Measurements from ENCODE around the gene HELZ. TPM values are rescaled to one million over a fixed set of nuclear protein-coding genes. Genes with fewer than 3 reads are reported as not detected.
"Not testable (repeated sequence)": the region's sequence is repeated elsewhere in the genome, so short reads cannot be mapped to it uniquely, and the experiment has no call there.

The HELZ gene
- total and polyA plus RNA-seq, 2 donors (not counting 3 experiments of a cell fraction or from before 2014, with no cell fraction given) = 8.0 to 47.3 TPM

GRCh38 chr17:67197023-67197422 is 48.0 kb downstream of the HELZ start:
- BruUV-seq (replicated peaks); H3K79me2 ChIP-seq (ENCODE audit: control insufficient read depth, insufficient read depth, low read length); H3K27me3 ChIP-seq (ENCODE audit: control insufficient read depth in 2 of 2, insufficient read depth in 2 of 2, low read length in 2 of 2); dilution Hi-C loops (cut with MboI; ENCODE audit: extremely low pct_ligation_motif_present, low sequenced_read_pairs); H3K9me1 ChIP-seq (replicated peaks; ENCODE audit: control insufficient read depth, extremely low read depth, insufficient read depth, low read length); H3K9ac ChIP-seq (replicated peaks; ENCODE audit: extremely low read depth, insufficient read depth, low read length); H3K4me1 ChIP-seq (ENCODE audit: control insufficient read depth, extremely low read depth, insufficient read depth, low read length); H3K4me2 ChIP-seq (ENCODE audit: insufficient read depth, low read length); CTCF ChIA-PET; FAIRE-seq; POLR2A ChIA-PET; DNase-seq (ENCODE audit: low read depth, low spot score); intact Hi-C loops (cut with micrococcal nuclease); H2AFZ ChIP-seq (ENCODE audit: low read depth, low read length); H4K20me1 ChIP-seq (replicated peaks; ENCODE audit: control insufficient read depth, extremely low read depth, insufficient read depth, low read length); H3K4me3 ChIP-seq (replicated peaks in 1 of 3; ENCODE audit: insufficient read depth in 1 of 3, low read depth in 1 of 3, low read length in 3 of 3); H3K27ac ChIP-seq (ENCODE audit: insufficient read depth, low read depth, low read length); H3K9me3 ChIP-seq (replicated peaks; ENCODE audit: control insufficient read depth, insufficient read depth, low read length): not testable (repeated sequence)
- H3K36me3 ChIP-seq (ENCODE audit: control insufficient read depth in 2 of 2, extremely low read depth in 1 of 2, insufficient read depth in 2 of 2, low read length in 2 of 2) = peaks cover 10% of the 10 kb centered on the region in 2 experiments

- H2AFZ ChIP-seq (ENCODE audit: low read depth, low read length) = no peak overlapping the region
- no peaks in the 10 kb centered on the region for H3K9me1 ChIP-seq (replicated peaks; ENCODE audit: control insufficient read depth, extremely low read depth, insufficient read depth, low read length)
- DNase-seq (ENCODE audit: low read depth, low spot score) (no peak), FAIRE-seq (no peak)
- dilution Hi-C loops (cut with MboI; ENCODE audit: extremely low pct_ligation_motif_present, low sequenced_read_pairs) (no loop called here), intact Hi-C loops (cut with micrococcal nuclease) (no loop called here)
- TF ChIP-seq EZH2 (IDR thresholded peaks at IDR 0.05; ENCODE audit: borderline replicate concordance, low read depth, low read length, severe bottlenecking) = no peak
- no peaks in the 10 kb centered on the region for H3K27me3 ChIP-seq (ENCODE audit: control insufficient read depth in 2 of 2, insufficient read depth in 2 of 2, low read length in 2 of 2)
- no peak overlapping the region for H3K4me3 ChIP-seq (replicated peaks in 1 of 3; ENCODE audit: insufficient read depth in 1 of 3, low read depth in 1 of 3, low read length in 3 of 3)
- H3K79me2 ChIP-seq (ENCODE audit: control insufficient read depth, insufficient read depth, low read length) = no peaks in the 10 kb centered on the region
- no peaks in the 10 kb centered on the region for H3K4me1 ChIP-seq (ENCODE audit: control insufficient read depth, extremely low read depth, insufficient read depth, low read length)
- H4K20me1 ChIP-seq (replicated peaks; ENCODE audit: control insufficient read depth, extremely low read depth, insufficient read depth, low read length) = no peaks in the 10 kb centered on the region
- no peak overlapping the region for H3K4me2 ChIP-seq (ENCODE audit: insufficient read depth, low read length)
- H3K9ac ChIP-seq (replicated peaks; ENCODE audit: extremely low read depth, insufficient read depth, low read length) = no peak overlapping the region
- no peaks in the 10 kb centered on the region for H3K9me3 ChIP-seq (replicated peaks; ENCODE audit: control insufficient read depth, insufficient read depth, low read length)
- H3K27ac ChIP-seq (ENCODE audit: insufficient read depth, low read depth, low read length) = no peak overlapping the region
- H3K36me3 ChIP-seq (ENCODE audit: control insufficient read depth in 2 of 2, extremely low read depth in 1 of 2, insufficient read depth in 2 of 2, low read length in 2 of 2) = peaks cover 10% of the 10 kb centered on the region in 2 experiments
- ChIA-PET CTCF (no interaction called here), POLR2A (no interaction called here)
- no TSS peak for BruUV-seq (replicated peaks)
Observed at GRCh38 chr17:67196422-67196821, 48.6 kb downstream of the HELZ start.
